Cardiac fibroblast (primary cell): ENCODE measurements around the gene NUP62.
A peak's percentile ranks its signal among the peaks of the same experiment; 100 is the strongest.

Source experiments
- DNase-seq, 2 donors: peaks; one replicate each; pipeline versions ENCODE4 v3.0.0 to v3.0.0-alpha.2; 2010; ENCODE audit warnings: low read depth in 2 of 2
- H3K4me3 ChIP-seq, 2 donors: replicated peaks in 1 of 2; 1 replicate in 1 of 2; 2 replicates in 1 of 2; pipeline ENCODE4 v1.5.1; 2011; ENCODE audit warnings: low read depth in 2 of 2, low read length in 2 of 2, mild to moderate bottlenecking in 2 of 2, moderate library complexity in 1 of 2
- CTCF ChIP-seq: IDR thresholded peaks from one replicate; pipeline ENCODE4 v1.5.1; 2011; ENCODE audit warnings: low read depth, mild to moderate bottlenecking, low read length, inconsistent platforms

The NUP62 gene

GRCh38 chr19:49895566-49896297 lies 33.6 kb downstream of the NUP62 start:
- TF ChIP-seq CTCF, result no peak
- H3K4me3 ChIP-seq, result no peak overlapping the region
- no peak for DNase-seq

GRCh38 chr19:49894879-49895565 lies 34.3 kb downstream of the NUP62 start:
- TF ChIP-seq CTCF, result no peak
- H3K4me3 ChIP-seq, result no peak overlapping the region
- DNase-seq, result no peak

- H3K4me3 ChIP-seq, result no peak overlapping the region
- DNase-seq, result no peak
- TF ChIP-seq CTCF, result no peak
Observed at GRCh38 chr19:49894011-49894664, 35.2 kb downstream of the NUP62 start.

- H3K4me3 ChIP-seq, result no peak overlapping the region
- no peak for DNase-seq
- TF ChIP-seq CTCF, result no peak
Observed at GRCh38 chr19:49892716-49893115, 36.6 kb downstream of the NUP62 start.

- no peak overlapping the region for H3K4me3 ChIP-seq
- DNase-seq, result no peak
- no peak for TF ChIP-seq CTCF
Observed at GRCh38 chr19:49891393-49891792, 37.9 kb downstream of the NUP62 start.

- no peak for TF ChIP-seq CTCF
- peak overlapping the region in 1 of 2 donors; percentile 17 for H3K4me3 ChIP-seq
- no peak for DNase-seq
Observed at GRCh38 chr19:49890349-49891311, 38.7 kb downstream of the NUP62 start.
